Upper lobe of left lung (tissue), 6 donors: ENCODE results near the gene FAM222A. TPM values are rescaled to one million over a fixed set of nuclear protein-coding genes. Genes with fewer than 3 reads are reported as not detected.
A peak's percentile ranks its signal among the peaks of the same experiment; 100 is the strongest.

Experiments used
- ATAC-seq, 2 donors: fragments of 200-7000 bp; cut with Tn5 transposase; one replicate each; pipeline ENCODE4 v1.9.1; 2022; ENCODE audit warnings: mild to moderate bottlenecking in 2 of 2, moderate library complexity in 2 of 2; ENCODE audit not compliant: low FRiP score in 2 of 2
- DNase-seq, 2 donors: peaks; one replicate each; pipeline ENCODE4 v3.0.0-alpha.2; 2019 to 2020
- H3K27ac ChIP-seq, 4 donors: fragments of 200-600 bp; sonication (generic); one replicate each; pipeline ENCODE4 v1.5.1; 2016 to 2019
- H3K27me3 ChIP-seq, 4 donors: fragments of 200-600 bp; sonication (generic); one replicate each; pipeline ENCODE4 v1.5.1; 2017 to 2019
- H3K36me3 ChIP-seq, 4 donors: fragments of 200-600 bp; sonication (generic); one replicate each; pipeline ENCODE4 v1.5.1; 2016 to 2019
- H3K4me1 ChIP-seq, 4 donors: fragments of 200-600 bp; sonication (generic); one replicate each; pipeline ENCODE4 v1.5.1; 2018 to 2019
- H3K4me3 ChIP-seq, 4 donors: fragments of 200-600 bp; sonication (generic); one replicate each; pipeline ENCODE4 v1.5.1; 2017 to 2019; ENCODE audit warnings: mild to moderate bottlenecking in 2 of 4, moderate library complexity in 1 of 4
- H3K9me3 ChIP-seq, 4 donors: fragments of 200-600 bp; sonication (generic); one replicate each; pipeline ENCODE4 v1.5.1; 2018 to 2019
- CTCF ChIP-seq, 6 experiments: fragments of 450-650 bp in 4 of 6; fragments of 200-600 bp in 2 of 6; sonication (generic) in 2 of 6; IDR thresholded peaks; one replicate each; pipeline ENCODE4 v1.5.1; 2016 to 2019; ENCODE audit warnings: antibody characterized with exemption in 6 of 6
- EP300 ChIP-seq, 4 donors: sonication (generic); formaldehyde crosslinking; IDR thresholded peaks; one replicate each; pipeline ENCODE4 v1.5.1; 2017; ENCODE audit warnings: antibody characterized with exemption in 4 of 4, control low read depth in 2 of 4
- POLR2A ChIP-seq, 4 donors: fragments of 450-650 bp; IDR thresholded peaks; one replicate each; pipeline ENCODE4 v1.5.1; 2016 to 2017; ENCODE audit warnings: antibody characterized with exemption in 4 of 4, mild to moderate bottlenecking in 2 of 4
- POLR2AphosphoS5 ChIP-seq, 2 donors: sonication (generic); formaldehyde crosslinking; IDR thresholded peaks; one replicate each; pipeline ENCODE4 v1.5.1; 2017; ENCODE audit warnings: antibody characterized with exemption in 2 of 2
- whole genome bisulfite sequencing, 2 donors: methylation state at CpG; one replicate each; pipeline ENCODE4 v1.1.5; 2017 to 2018; 5-methylcytosine and 5-hydroxymethylcytosine counted together
- total RNA-seq, 6 donors: library from RNA; depleted of rRNA in 4 of 6; stranded (reverse); fragments of >200 nt in 4 of 6; gene quantifications; one replicate each; pipeline versions ENCODE4 v1.1.0 to v1.2.1, GENCODE V29; 2016 to 2021
- donor health status: DM: no; HTN: no; CAD: no; lungs with moderate emphysema.
- donor health status: DM: no; HTN: yes; CAD: no; lungs with severe emphysema.

FAM222A gene
- total RNA-seq, 6 donors from 2014 or later = 1.0 to 7.3 (median 3.7) TPM

- Histone ChIP-seq H3K4me1 (peaks cover 0 to 14% (median 8%) of the 10 kb centered on the region in 4 donors), H3K9me3 (no peaks in the 10 kb centered on the region), H3K36me3 (no peaks in the 10 kb centered on the region), H3K27ac (peak overlapping the region in 2 of 4 donors; percentile 49 to 54), H3K27me3 (no peaks in the 10 kb centered on the region), H3K4me3 (no peak overlapping the region)
- DNase-seq (peak; percentile 8 to 53), ATAC-seq (peak in 1 of 2 donors; percentile 25)
- WGBS, 2 donors = 100% methylated on average over 6 to 7 of the region's 14 CpGs
- TF ChIP-seq EP300 (IDR thresholded peaks at IDR 0.05) (no peak), POLR2AphosphoS5 (IDR thresholded peaks at IDR 0.05) (no peak), POLR2A (IDR thresholded peaks at IDR 0.05) (no peak), CTCF (IDR thresholded peaks at IDR 0.05) (no peak)
Observed at GRCh38 chr12:109744026-109744425, 30.4 kb downstream of the FAM222A start.

GRCh38 chr12:109744986-109745942 is 31.6 kb downstream of the FAM222A start:
- DNase-seq (peak in 1 of 2 donors; percentile 15), ATAC-seq (no peak)
- H3K27ac ChIP-seq = peak overlapping the region in 1 of 4 donors; percentile 54
- TF ChIP-seq EP300 (IDR thresholded peaks at IDR 0.05) = no peak
- TF ChIP-seq POLR2AphosphoS5 (IDR thresholded peaks at IDR 0.05) = no peak
- no peak for TF ChIP-seq CTCF (IDR thresholded peaks at IDR 0.05)
- no peak for TF ChIP-seq POLR2A (IDR thresholded peaks at IDR 0.05)
- no peaks in the 10 kb centered on the region for H3K27me3 ChIP-seq
- peaks cover 0 to 14% (median 5%) of the 10 kb centered on the region in 4 donors for H3K4me1 ChIP-seq
- H3K9me3 ChIP-seq = no peaks in the 10 kb centered on the region
- WGBS, 2 donors = 26 to 33% methylated on average over 8 of the region's 8 CpGs
- no peaks in the 10 kb centered on the region for H3K36me3 ChIP-seq
- H3K4me3 ChIP-seq = no peak overlapping the region

- ATAC-seq (no peak), DNase-seq (peak in 1 of 2 donors; percentile 30)
- WGBS, 2 donors = 83 to 96% methylated on average over 2 to 6 of the region's 6 CpGs
- peaks cover 0 to 10% (median 0%) of the 10 kb centered on the region in 4 donors for H3K4me1 ChIP-seq
- H3K27ac ChIP-seq = peak overlapping the region; percentile 24 to 76 (median 48)
- no peak overlapping the region for H3K4me3 ChIP-seq
- TF ChIP-seq POLR2A (IDR thresholded peaks at IDR 0.05) (no peak), CTCF (IDR thresholded peaks at IDR 0.05) (no peak), EP300 (IDR thresholded peaks at IDR 0.05) (peak in 1 of 4 donors; percentile 59), POLR2AphosphoS5 (IDR thresholded peaks at IDR 0.05) (peak; percentile 68 to 76)
- H3K27me3 ChIP-seq = no peaks in the 10 kb centered on the region
- peaks cover 0 to 8% (median 2%) of the 10 kb centered on the region in 4 donors for H3K9me3 ChIP-seq
- no peaks in the 10 kb centered on the region for H3K36me3 ChIP-seq
Observed at GRCh38 chr12:109752117-109753053, 38.8 kb downstream of the FAM222A start.

GRCh38 chr12:109753054-109753401 is 39.4 kb downstream of the FAM222A start:
- TF ChIP-seq CTCF (IDR thresholded peaks at IDR 0.05) = no peak
- no peak for TF ChIP-seq POLR2A (IDR thresholded peaks at IDR 0.05)
- no peak for TF ChIP-seq EP300 (IDR thresholded peaks at IDR 0.05)
- TF ChIP-seq POLR2AphosphoS5 (IDR thresholded peaks at IDR 0.05) = no peak
- Histone ChIP-seq H3K27me3 (no peaks in the 10 kb centered on the region), H3K4me1 (peaks cover 0 to 10% (median 0%) of the 10 kb centered on the region in 4 donors), H3K9me3 (peaks cover 0 to 8% (median 2%) of the 10 kb centered on the region in 4 donors), H3K27ac (peak overlapping the region in 3 of 4 donors; percentile 27 to 76 (median 70)), H3K36me3 (no peaks in the 10 kb centered on the region), H3K4me3 (no peak overlapping the region)
- no peak for ATAC-seq
- peak in 1 of 2 donors; percentile 13 for DNase-seq
- WGBS, 2 donors = 76 to 80% methylated on average over 2 to 5 of the region's 5 CpGs
